ENCODE measurements around the gene EML1. TPM values are rescaled to one million over a fixed set of nuclear protein-coding genes. Genes with fewer than 3 reads are reported as not detected.

Gene EML1
- total RNA-seq, 3 donors from 2014 or later = 5.4 to 82.5 (median 8.1) TPM

GRCh38 chr14:99805757-99806439 is 12.7 kb downstream of the EML1 start:
- TF ChIP-seq, protein P1, sequence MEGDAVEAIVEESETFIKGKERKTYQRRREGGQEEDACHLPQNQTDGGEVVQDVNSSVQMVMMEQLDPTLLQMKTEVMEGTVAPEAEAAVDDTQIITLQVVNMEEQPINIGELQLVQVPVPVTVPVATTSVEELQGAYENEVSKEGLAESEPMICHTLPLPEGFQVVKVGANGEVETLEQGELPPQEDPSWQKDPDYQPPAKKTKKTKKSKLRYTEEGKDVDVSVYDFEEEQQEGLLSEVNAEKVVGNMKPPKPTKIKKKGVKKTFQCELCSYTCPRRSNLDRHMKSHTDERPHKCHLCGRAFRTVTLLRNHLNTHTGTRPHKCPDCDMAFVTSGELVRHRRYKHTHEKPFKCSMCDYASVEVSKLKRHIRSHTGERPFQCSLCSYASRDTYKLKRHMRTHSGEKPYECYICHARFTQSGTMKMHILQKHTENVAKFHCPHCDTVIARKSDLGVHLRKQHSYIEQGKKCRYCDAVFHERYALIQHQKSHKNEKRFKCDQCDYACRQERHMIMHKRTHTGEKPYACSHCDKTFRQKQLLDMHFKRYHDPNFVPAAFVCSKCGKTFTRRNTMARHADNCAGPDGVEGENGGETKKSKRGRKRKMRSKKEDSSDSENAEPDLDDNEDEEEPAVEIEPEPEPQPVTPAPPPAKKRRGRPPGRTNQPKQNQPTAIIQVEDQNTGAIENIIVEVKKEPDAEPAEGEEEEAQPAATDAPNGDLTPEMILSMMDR (IDR thresholded peaks at IDR 0.05) = no peak
- intact Hi-C loops (cut with DNase I, micrococcal nuclease) = no loop called here
- Histone ChIP-seq H3K4me3 (no peak overlapping the region), H3K36me3 (ENCODE audit: low read depth) (no peaks in the 10 kb centered on the region), H3K4me1 (ENCODE audit: low read depth) (no peaks in the 10 kb centered on the region), H3K9me3 (no peaks in the 10 kb centered on the region)
- ATAC-seq (no peak), DNase-seq (no peak)

DNA sequence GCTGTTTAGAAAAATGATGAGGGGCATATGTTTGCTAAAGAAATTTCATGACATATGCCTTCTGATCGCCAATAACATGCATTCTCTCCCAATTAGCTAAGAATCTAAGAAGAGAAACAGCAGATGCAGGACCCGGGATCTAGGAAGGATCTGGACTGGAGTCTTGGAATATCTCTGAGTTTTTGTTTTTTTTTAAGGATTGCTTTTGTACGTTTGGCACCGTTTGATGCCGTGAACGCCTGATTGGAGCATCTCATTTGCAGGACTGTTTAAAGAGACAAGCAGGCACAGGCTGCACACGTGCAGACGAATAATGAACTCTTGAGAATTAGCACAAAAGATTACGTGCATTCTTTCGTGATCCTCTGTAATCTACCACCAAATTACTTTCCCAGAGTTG is 13.6 kb downstream of the EML1 start:
- Histone ChIP-seq H3K4me1 (ENCODE audit: low read depth) (no peaks in the 10 kb centered on the region), H3K4me3 (no peak overlapping the region), H3K36me3 (ENCODE audit: low read depth) (no peaks in the 10 kb centered on the region), H3K9me3 (no peaks in the 10 kb centered on the region)
- intact Hi-C loops (cut with DNase I, micrococcal nuclease) = no loop called here
- DNase-seq (no peak), ATAC-seq (no peak)
- TF ChIP-seq, protein P1 (IDR thresholded peaks at IDR 0.05) = no peak

GRCh38 chr14:99807413-99808153 is 14.4 kb downstream of the EML1 start:
- TF ChIP-seq, protein P1 (IDR thresholded peaks at IDR 0.05) = no peak
- no peak for DNase-seq
- intact Hi-C loops (cut with DNase I, micrococcal nuclease) = no loop called here

GRCh38 chr14:99808154-99808505 is 14.9 kb downstream of the EML1 start:
- no peaks in the 10 kb centered on the region for H3K36me3 ChIP-seq (ENCODE audit: low read depth)
- TF ChIP-seq, protein P1 (IDR thresholded peaks at IDR 0.05) = no peak
- no peaks in the 10 kb centered on the region for H3K4me1 ChIP-seq (ENCODE audit: low read depth)
- H3K4me3 ChIP-seq = no peak overlapping the region
- H3K9me3 ChIP-seq = no peaks in the 10 kb centered on the region
- no peak for ATAC-seq
- no peak for DNase-seq
- intact Hi-C loops (cut with DNase I, micrococcal nuclease) = no loop called here

More at GRCh38 chr14:99807413-99808153, 14.4 kb downstream of the EML1 start:
- no peaks in the 10 kb centered on the region for H3K36me3 ChIP-seq (ENCODE audit: low read depth)
- no peaks in the 10 kb centered on the region for H3K4me1 ChIP-seq (ENCODE audit: low read depth)
- no peak for ATAC-seq
- H3K4me3 ChIP-seq = no peak overlapping the region
- no peaks in the 10 kb centered on the region for H3K9me3 ChIP-seq

DNA sequence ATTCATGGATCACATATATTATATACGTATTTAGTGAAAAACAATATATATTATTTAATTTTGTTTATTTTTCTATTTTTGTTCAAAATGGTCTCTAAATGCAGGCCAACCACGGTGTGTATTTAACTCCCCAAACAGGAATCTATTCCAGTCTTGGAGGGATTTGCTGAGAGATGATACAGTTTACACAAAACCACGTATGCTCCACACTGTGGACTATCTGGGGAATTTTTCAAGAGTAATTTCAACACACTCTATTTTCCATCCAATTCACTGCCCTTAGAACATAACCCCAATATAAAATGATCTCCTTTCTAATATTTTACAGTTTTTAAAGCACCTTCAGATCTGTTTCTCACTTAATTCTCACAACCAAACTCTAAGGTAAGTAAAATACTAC is 15.3 kb downstream of the EML1 start:
- Histone ChIP-seq H3K4me3 (no peak overlapping the region), H3K4me1 (ENCODE audit: low read depth) (no peaks in the 10 kb centered on the region), H3K36me3 (ENCODE audit: low read depth) (no peaks in the 10 kb centered on the region), H3K9me3 (no peaks in the 10 kb centered on the region)
- intact Hi-C loops (cut with DNase I, micrococcal nuclease) = no loop called here
- TF ChIP-seq, protein P1 (IDR thresholded peaks at IDR 0.05) = no peak
- DNase-seq (no peak), ATAC-seq (no peak)
